Measurements from ENCODE around the gene ZFTA.

GRCh38 chr11:63769042-63769713 lies 603 bp upstream of the ZFTA start:
- TF ChIP-seq POLR2A (IDR thresholded peaks at IDR 0.05; ENCODE audit: low read length) (no peak), GATA1 (IDR thresholded peaks at IDR 0.05; ENCODE audit: low read depth, low read length) (no peak)

Measured in erythroblast (primary cell).